HG03378 (cell line): ENCODE data around the gene CENPF.
A peak's percentile ranks its signal among the peaks of the same experiment; 100 is the strongest.

Experiments used
- ATAC-seq: cut with Tn5 transposase; IDR thresholded peaks from one replicate; pipeline ENCODE4 v1.9.1; 2021; ENCODE audit warnings: mild to moderate bottlenecking, moderate library complexity; ENCODE audit not compliant: unreplicated experiment

CENPF gene

GRCh38 chr1:214615109-214615508 lies 12.1 kb downstream of the CENPF start:
- ATAC-seq: no peak

- ATAC-seq: no peak
Measured at GRCh38 chr1:214615871-214616270, 12.9 kb downstream of the CENPF start.

DNA sequence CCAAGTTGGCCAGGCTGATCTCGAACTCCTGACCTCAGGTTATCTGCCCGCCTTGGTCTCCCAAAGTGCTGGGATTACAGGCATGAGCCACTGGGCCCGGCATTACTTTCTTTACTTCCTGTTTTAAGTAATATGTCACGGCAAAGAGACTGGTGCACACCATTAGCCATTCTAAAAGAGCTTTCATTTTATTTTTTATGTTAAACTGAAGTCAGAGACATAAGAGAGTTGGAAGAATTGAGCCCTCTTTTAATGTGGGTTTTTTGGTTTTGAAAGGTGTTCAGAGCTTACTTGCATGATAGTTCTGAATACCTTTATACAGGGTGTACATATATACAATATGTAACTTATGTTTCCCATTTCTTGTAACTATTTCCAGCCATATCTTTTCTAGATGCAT lies 14.3 kb downstream of the CENPF start:
- ATAC-seq: no peak

- no peak for ATAC-seq
Measured at GRCh38 chr1:214617843-214618242, 14.8 kb downstream of the CENPF start.

GRCh38 chr1:214621236-214621635 lies 18.2 kb downstream of the CENPF start:
- ATAC-seq: no peak

- no peak for ATAC-seq
Measured at GRCh38 chr1:214623430-214623829, 20.4 kb downstream of the CENPF start.

- ATAC-seq: no peak
Measured at GRCh38 chr1:214632091-214632490, 29.1 kb downstream of the CENPF start.

DNA sequence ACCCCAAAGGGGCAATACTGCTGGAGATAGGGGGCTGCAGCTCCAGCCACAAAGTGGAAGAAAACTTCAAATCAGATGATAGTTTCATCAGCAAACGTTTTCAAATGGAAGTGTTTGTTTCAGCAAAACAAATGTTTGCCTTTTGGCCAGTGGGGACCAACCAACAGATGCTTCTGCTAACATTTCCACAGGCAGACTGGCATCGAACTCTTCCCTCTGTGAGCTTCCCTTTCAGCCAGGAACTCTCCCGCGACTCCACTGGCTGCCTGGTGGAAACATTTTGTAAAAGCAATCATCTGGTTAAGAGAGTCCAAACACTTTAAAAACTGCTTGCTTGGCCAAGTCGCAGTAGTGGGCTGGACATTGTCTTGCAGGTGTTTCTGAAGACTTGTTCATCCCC lies 30.7 kb downstream of the CENPF start:
- no peak for ATAC-seq

DNA sequence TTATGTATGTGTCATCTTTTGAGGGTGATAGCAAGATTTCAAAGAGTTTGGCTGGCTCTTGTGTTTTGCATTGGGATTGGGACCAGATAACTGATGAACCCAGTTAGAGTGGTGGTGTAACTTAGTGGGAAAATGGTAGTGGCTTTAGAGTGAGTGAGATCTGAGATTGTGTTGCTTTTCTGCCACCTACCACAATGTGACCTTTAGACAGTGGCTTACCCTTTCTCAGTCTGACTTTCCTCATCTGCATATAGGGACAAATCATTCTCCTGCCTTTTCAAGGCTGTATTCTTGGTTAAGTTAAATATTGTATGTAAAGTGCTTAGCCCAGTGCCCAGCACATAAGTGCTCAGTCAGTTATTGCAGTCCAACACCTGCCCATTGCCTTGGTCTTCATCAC lies 31.3 kb downstream of the CENPF start:
- no peak for ATAC-seq

DNA sequence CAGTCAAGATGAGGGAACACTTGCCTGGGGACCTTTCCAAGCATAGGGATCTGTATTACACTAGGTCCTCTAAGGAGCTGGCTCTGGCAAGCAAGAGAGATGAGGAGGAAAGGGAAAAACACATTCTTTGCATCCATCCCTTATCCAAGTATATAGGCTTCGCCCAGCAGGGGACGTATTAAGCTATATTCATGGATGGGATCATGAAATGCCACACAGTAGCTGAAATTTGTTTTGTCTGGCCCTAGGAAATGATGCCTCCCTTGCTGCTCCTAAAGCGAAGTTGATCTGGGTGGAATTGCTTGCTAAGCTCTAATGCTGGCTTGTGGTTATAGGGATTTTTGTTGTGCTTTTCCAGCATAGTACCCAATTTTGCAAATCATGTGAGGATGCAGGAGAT lies 32.1 kb downstream of the CENPF start:
- ATAC-seq: no peak

DNA sequence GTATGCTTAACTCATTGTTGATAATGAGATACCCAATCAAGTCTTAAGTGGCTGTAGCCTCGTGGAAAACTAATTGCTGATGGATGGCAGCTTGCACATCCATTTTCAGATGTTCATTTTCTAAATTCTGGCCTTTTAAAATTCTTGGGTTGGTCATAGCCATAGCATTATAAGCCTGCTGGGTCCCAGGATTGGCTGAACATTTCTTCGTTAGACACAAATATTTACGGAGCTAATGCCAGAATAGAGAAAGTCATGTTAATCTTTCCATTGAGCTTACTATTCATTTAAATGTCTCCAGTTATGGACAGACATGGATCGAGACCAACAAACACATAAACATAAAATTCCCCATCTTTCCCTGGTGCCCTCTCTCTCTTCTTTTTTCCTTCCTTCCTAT lies 32.5 kb downstream of the CENPF start:
- no peak for ATAC-seq

- ATAC-seq: no peak
Measured at GRCh38 chr1:214636436-214636835, 33.4 kb downstream of the CENPF start.

DNA sequence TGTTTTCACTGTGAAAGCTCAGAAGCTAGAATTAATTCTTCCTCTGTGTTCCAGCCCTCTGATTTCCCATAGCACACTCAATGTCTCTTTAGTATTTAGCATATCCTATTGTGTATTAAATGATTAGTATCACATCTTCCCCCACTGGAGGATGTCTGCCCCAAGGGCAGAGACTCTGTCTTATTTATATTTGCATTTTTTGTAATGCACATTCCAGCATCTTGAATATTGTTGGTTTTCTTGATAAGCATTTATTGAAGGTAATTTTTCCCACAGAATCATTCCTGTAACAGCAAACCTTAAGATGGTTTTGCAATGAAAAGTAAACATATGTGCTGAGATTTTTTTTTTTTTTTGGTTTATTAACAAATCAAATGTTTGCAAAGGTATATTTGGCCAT lies 34.1 kb downstream of the CENPF start:
- ATAC-seq: no peak

GRCh38 chr1:214637722-214638458 lies 34.9 kb downstream of the CENPF start:
- peak; percentile 69 for ATAC-seq

DNA sequence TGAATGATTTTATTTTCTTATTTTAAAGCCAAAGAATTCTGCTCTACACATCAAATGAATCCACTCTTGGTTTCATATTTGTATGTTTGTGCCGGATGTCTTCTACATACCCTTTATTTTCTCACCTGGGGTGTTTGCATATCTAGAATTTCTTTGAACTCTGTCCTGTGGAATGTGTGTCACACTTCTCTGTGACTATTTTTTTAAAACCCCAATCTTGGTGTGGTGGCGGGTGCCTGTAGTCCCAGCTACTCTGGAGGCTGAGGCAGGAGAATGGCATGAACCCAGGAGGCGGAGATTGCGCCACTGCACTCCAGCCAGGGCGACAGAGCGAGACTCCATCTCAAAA lies 35.4 kb downstream of the CENPF start:
- ATAC-seq: no peak

- no peak for ATAC-seq
Measured at GRCh38 chr1:214638997-214639396, 36.0 kb downstream of the CENPF start.

DNA sequence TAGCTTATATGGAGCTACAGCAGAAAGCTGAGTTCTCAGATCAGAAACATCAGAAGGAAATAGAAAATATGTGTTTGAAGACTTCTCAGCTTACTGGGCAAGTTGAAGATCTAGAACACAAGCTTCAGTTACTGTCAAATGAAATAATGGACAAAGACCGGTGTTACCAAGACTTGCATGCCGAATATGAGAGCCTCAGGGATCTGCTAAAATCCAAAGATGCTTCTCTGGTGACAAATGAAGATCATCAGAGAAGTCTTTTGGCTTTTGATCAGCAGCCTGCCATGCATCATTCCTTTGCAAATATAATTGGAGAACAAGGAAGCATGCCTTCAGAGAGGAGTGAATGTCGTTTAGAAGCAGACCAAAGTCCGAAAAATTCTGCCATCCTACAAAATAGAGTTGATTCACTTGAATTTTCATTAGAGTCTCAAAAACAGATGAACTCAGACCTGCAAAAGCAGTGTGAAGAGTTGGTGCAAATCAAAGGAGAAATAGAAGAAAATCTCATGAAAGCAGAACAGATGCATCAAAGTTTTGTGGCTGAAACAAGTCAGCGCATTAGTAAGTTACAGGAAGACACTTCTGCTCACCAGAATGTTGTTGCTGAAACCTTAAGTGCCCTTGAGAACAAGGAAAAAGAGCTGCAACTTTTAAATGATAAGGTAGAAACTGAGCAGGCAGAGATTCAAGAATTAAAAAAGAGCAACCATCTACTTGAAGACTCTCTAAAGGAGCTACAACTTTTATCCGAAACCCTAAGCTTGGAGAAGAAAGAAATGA lies 37.6 kb downstream of the CENPF start:
- ATAC-seq: no peak

DNA sequence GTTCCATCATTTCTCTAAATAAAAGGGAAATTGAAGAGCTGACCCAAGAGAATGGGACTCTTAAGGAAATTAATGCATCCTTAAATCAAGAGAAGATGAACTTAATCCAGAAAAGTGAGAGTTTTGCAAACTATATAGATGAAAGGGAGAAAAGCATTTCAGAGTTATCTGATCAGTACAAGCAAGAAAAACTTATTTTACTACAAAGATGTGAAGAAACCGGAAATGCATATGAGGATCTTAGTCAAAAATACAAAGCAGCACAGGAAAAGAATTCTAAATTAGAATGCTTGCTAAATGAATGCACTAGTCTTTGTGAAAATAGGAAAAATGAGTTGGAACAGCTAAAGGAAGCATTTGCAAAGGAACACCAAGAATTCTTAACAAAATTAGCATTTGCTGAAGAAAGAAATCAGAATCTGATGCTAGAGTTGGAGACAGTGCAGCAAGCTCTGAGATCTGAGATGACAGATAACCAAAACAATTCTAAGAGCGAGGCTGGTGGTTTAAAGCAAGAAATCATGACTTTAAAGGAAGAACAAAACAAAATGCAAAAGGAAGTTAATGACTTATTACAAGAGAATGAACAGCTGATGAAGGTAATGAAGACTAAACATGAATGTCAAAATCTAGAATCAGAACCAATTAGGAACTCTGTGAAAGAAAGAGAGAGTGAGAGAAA lies 38.4 kb downstream of the CENPF start:
- no peak for ATAC-seq

GRCh38 chr1:214643030-214643429 lies 40.0 kb downstream of the CENPF start:
- no peak for ATAC-seq

- no peak for ATAC-seq
Measured at GRCh38 chr1:214645712-214646111, 42.7 kb downstream of the CENPF start.

DNA sequence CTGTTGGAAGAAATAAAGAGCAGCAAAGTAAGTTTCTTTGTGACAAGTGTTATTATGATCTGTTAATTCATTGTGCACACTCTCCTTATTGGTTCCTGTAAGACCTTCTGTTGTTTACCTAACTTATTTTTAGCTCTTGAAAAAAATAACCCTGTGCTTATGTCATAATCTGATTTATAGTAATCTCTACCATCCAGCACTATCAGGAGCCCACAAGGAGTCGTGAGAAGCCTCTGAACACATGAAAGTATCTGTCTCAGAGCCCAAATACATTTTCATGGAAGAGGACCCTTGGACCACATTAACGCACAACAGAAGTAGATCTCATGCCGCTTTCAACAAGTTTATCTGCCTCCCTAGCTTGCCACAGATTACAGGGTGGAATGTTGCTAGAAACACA lies 45.8 kb downstream of the CENPF start:
- no peak for ATAC-seq

- ATAC-seq: no peak
Measured at GRCh38 chr1:214649607-214650006, 46.6 kb downstream of the CENPF start.
